ENCODE measurements around the gene TPH1. TPM values are rescaled to one million over a fixed set of nuclear protein-coding genes. Genes with fewer than 3 reads are reported as not detected.

The TPH1 gene
- total RNA-seq, 1 donor from 2014 or later: not detected

Other genes with a start within 250 kb of the TPH1 start
- gene SERGEF, start 33.2 kb downstream of the TPH1 start, total RNA-seq: 15.4 TPM
- 5.8 TPM for gene SAAL1, start 59.8 kb upstream of the TPH1 start, total RNA-seq
- gene MRGPRX3, start 86.3 kb upstream of the TPH1 start, total RNA-seq: not detected
- not detected for gene MRGPRX4, start 126.6 kb upstream of the TPH1 start, total RNA-seq
- not detected for gene SAA4, start 190.5 kb upstream of the TPH1 start, total RNA-seq
- gene SAA2, start 202.4 kb upstream of the TPH1 start, total RNA-seq: 2.8 TPM
- gene SAA1, start 220.0 kb upstream of the TPH1 start, total RNA-seq: 7.1 TPM